Neuronal stem cell (in vitro differentiated cells): ENCODE results near the gene SMIM31.

Experiments
- DNase-seq: peaks from one replicate; pipeline ENCODE4 v3.0.0-alpha.2; 2013; ENCODE audit warnings: low spot score
- H2AFZ ChIP-seq: one replicate; pipeline ENCODE4 v1.6.1; 2013; ENCODE audit warnings: mild to moderate bottlenecking, low read length, inconsistent platforms
- H2AK5ac ChIP-seq: 2 replicates; pipeline ENCODE4 v1.6.1; 2013; ENCODE audit warnings: low read depth, mild to moderate bottlenecking, inconsistent platforms, low read length, moderate library complexity, mixed read lengths
- H2BK120ac ChIP-seq: 2 replicates; pipeline ENCODE4 v1.6.1; 2013; ENCODE audit warnings: low read depth, mild to moderate bottlenecking, inconsistent platforms, low read length, moderate library complexity, mixed read lengths
- H2BK12ac ChIP-seq: one replicate; pipeline ENCODE4 v1.6.1; 2013; ENCODE audit warnings: low read length, inconsistent platforms
- H2BK15ac ChIP-seq: 2 replicates; pipeline ENCODE4 v1.6.1; 2013; ENCODE audit warnings: mild to moderate bottlenecking, low read length, inconsistent platforms, mixed read lengths
- H2BK5ac ChIP-seq: one replicate; pipeline ENCODE4 v1.6.1; 2013; ENCODE audit warnings: inconsistent platforms, mild to moderate bottlenecking, low read length, moderate library complexity
- H3K14ac ChIP-seq: one replicate; pipeline ENCODE4 v1.6.1; 2013; ENCODE audit warnings: low read length, inconsistent platforms
- H3K18ac ChIP-seq: 2 replicates; pipeline ENCODE4 v1.6.1; 2013; ENCODE audit warnings: low read length, inconsistent platforms
- H3K23ac ChIP-seq: 2 replicates; pipeline ENCODE4 v1.6.1; 2013; ENCODE audit warnings: low read depth, mild to moderate bottlenecking, mixed read lengths, low read length, inconsistent platforms; ENCODE audit not compliant: poor library complexity
- H3K27ac ChIP-seq: replicated peaks from 3 replicates; pipeline ENCODE4 v1.5.1; 2013; ENCODE audit warnings: low read length, inconsistent platforms
- H3K27me3 ChIP-seq, 3 experiments: 2 replicates each; pipeline ENCODE4 v1.6.1; 2013; ENCODE audit warnings: low read length in 3 of 3, mild to moderate bottlenecking in 2 of 3, inconsistent platforms in 1 of 3, low read depth in 1 of 3, mixed read lengths in 1 of 3, moderate library complexity in 1 of 3; ENCODE audit not compliant: control insufficient read depth in 3 of 3, insufficient read depth in 3 of 3
- H3K36me3 ChIP-seq, 2 donors: replicated peaks in 1 of 2; 2 replicates each; pipeline ENCODE4 v1.6.1; 2013; ENCODE audit warnings: low read length in 2 of 2; ENCODE audit not compliant: control insufficient read depth in 2 of 2, insufficient read depth in 2 of 2
- H3K4ac ChIP-seq: 2 replicates; pipeline ENCODE4 v1.6.1; 2013; ENCODE audit warnings: inconsistent platforms, mild to moderate bottlenecking, low read length, moderate library complexity
- H3K4me1 ChIP-seq, 2 donors: 1 replicate in 1 of 2; 2 replicates in 1 of 2; pipeline ENCODE4 v1.6.1; 2013; ENCODE audit warnings: low read length in 2 of 2, low read depth in 1 of 2; ENCODE audit not compliant: control insufficient read depth in 2 of 2, insufficient read depth in 1 of 2
- H3K4me2 ChIP-seq: one replicate; pipeline ENCODE4 v1.6.1; 2013; ENCODE audit warnings: mild to moderate bottlenecking, low read length, inconsistent platforms; ENCODE audit not compliant: insufficient read depth, poor library complexity, severe bottlenecking
- H3K4me3 ChIP-seq, 2 donors: 2 replicates each; pipeline ENCODE4 v1.5.1; 2013; ENCODE audit warnings: low read length in 2 of 2, mild to moderate bottlenecking in 2 of 2, inconsistent platforms in 1 of 2, moderate library complexity in 1 of 2
- H3K79me1 ChIP-seq: one replicate; pipeline ENCODE4 v1.6.1; 2013; ENCODE audit warnings: low read depth, mild to moderate bottlenecking, inconsistent platforms, low read length, moderate library complexity
- H3K9ac ChIP-seq: one replicate; pipeline ENCODE4 v1.6.1; 2013; ENCODE audit warnings: mild to moderate bottlenecking, low read depth, low read length, inconsistent platforms; ENCODE audit not compliant: poor library complexity
- H3K9me3 ChIP-seq, 2 donors: replicated peaks in 1 of 2; 2 replicates each; pipeline versions ENCODE3 to v1.6.1; 2013; ENCODE audit warnings: low read length in 2 of 2, mild to moderate bottlenecking in 2 of 2, inconsistent platforms in 1 of 2, low read depth in 1 of 2, mixed read lengths in 1 of 2, moderate library complexity in 1 of 2; ENCODE audit not compliant: control insufficient read depth in 2 of 2, insufficient read depth in 1 of 2
- H4K8ac ChIP-seq: one replicate; pipeline ENCODE4 v1.6.1; 2013; ENCODE audit warnings: low read depth, mild to moderate bottlenecking, inconsistent platforms, low read length, moderate library complexity
- H4K91ac ChIP-seq: one replicate; pipeline ENCODE4 v1.6.1; 2013; ENCODE audit warnings: low read length, low read depth, mild to moderate bottlenecking, inconsistent platforms; ENCODE audit not compliant: poor library complexity
- WGBS, 2 donors: extraction: QIAGEN DNeasy Blood & Tissue Kit; methylation state at CpG; one replicate each; pipeline ENCODE4 v1.1.7; 2013; ENCODE audit warnings: missing lambda C conversion rate in 2 of 2, mixed read lengths in 1 of 2; ENCODE audit not compliant: insufficient read length in 2 of 2, insufficient replicate concordance in 1 of 2; ENCODE audit errors: extremely low coverage in 2 of 2; 5-methylcytosine and 5-hydroxymethylcytosine counted together

Gene SMIM31

GRCh38 chr4:164770010-164770724 lies 16.2 kb downstream of the SMIM31 start:
- Histone ChIP-seq H3K4me3 (no peak overlapping the region), H4K91ac (no peak overlapping the region), H2AFZ (no peak overlapping the region), H3K4ac (no peak overlapping the region), H3K36me3 (no peaks in the 10 kb centered on the region), H3K27ac (no peak overlapping the region), H3K9ac (no peak overlapping the region), H3K18ac (no peak overlapping the region), H2BK15ac (no peak overlapping the region), H2BK12ac (no peak overlapping the region), H2AK5ac (no peak overlapping the region), H3K27me3 (no peaks in the 10 kb centered on the region), H2BK5ac (no peak overlapping the region), H2BK120ac (no peak overlapping the region), H3K4me1 (peaks cover 0 to 3% of the 10 kb centered on the region in 2 donors), H3K4me2 (no peak overlapping the region), H4K8ac (no peak overlapping the region), H3K14ac (no peak overlapping the region), H3K9me3 (no peaks in the 10 kb centered on the region), H3K23ac (no peak overlapping the region), H3K79me1 (no peaks in the 10 kb centered on the region)
- no peak for DNase-seq
- WGBS, 2 donors = no CpG with 5 or more reads among the region's 4 CpGs

GRCh38 chr4:164771088-164771487 lies 17.2 kb downstream of the SMIM31 start:
- no peak overlapping the region for H2BK12ac ChIP-seq
- no peak overlapping the region for H3K4ac ChIP-seq
- H3K79me1 ChIP-seq = no peaks in the 10 kb centered on the region
- H2BK120ac ChIP-seq = no peak overlapping the region
- no peak overlapping the region for H3K18ac ChIP-seq
- no peak overlapping the region for H3K23ac ChIP-seq
- no peak overlapping the region for H4K8ac ChIP-seq
- H3K4me2 ChIP-seq = no peak overlapping the region
- no peak overlapping the region for H2BK15ac ChIP-seq
- peaks cover 0 to 4% of the 10 kb centered on the region in 2 donors for H3K4me1 ChIP-seq
- H4K91ac ChIP-seq = no peak overlapping the region
- no peak overlapping the region for H2AFZ ChIP-seq
- no peak overlapping the region for H3K4me3 ChIP-seq
- H3K9me3 ChIP-seq = no peaks in the 10 kb centered on the region
- DNase-seq = no peak
- no peak overlapping the region for H3K27ac ChIP-seq
- WGBS, 2 donors = no CpG with 5 or more reads among the region's 5 CpGs
- H3K27me3 ChIP-seq = no peaks in the 10 kb centered on the region
- H3K36me3 ChIP-seq = no peaks in the 10 kb centered on the region
- no peak overlapping the region for H2AK5ac ChIP-seq
- no peak overlapping the region for H3K14ac ChIP-seq
- no peak overlapping the region for H3K9ac ChIP-seq
- H2BK5ac ChIP-seq = no peak overlapping the region

GRCh38 chr4:164772076-164772475 lies 18.1 kb downstream of the SMIM31 start:
- no peak overlapping the region for H3K4me3 ChIP-seq
- H4K8ac ChIP-seq = no peak overlapping the region
- H3K79me1 ChIP-seq = no peaks in the 10 kb centered on the region
- H2BK15ac ChIP-seq = no peak overlapping the region
- no peak overlapping the region for H3K4me2 ChIP-seq
- no peak overlapping the region for H3K9ac ChIP-seq
- H3K27me3 ChIP-seq = no peaks in the 10 kb centered on the region
- no peak overlapping the region for H2AK5ac ChIP-seq
- no peak overlapping the region for H2AFZ ChIP-seq
- no peak overlapping the region for H3K14ac ChIP-seq
- DNase-seq = no peak
- H2BK5ac ChIP-seq = no peak overlapping the region
- H2BK120ac ChIP-seq = no peak overlapping the region
- peaks cover 0 to 4% of the 10 kb centered on the region in 2 donors for H3K4me1 ChIP-seq
- no peak overlapping the region for H3K4ac ChIP-seq
- H4K91ac ChIP-seq = no peak overlapping the region
- WGBS, 2 donors = no CpG with 5 or more reads among the region's 7 CpGs
- H3K23ac ChIP-seq = no peak overlapping the region
- H3K18ac ChIP-seq = no peak overlapping the region
- H3K27ac ChIP-seq = no peak overlapping the region
- no peaks in the 10 kb centered on the region for H3K36me3 ChIP-seq
- no peaks in the 10 kb centered on the region for H3K9me3 ChIP-seq
- H2BK12ac ChIP-seq = no peak overlapping the region

GRCh38 chr4:164779080-164779479 lies 25.1 kb downstream of the SMIM31 start:
- Histone ChIP-seq H3K36me3 (no peaks in the 10 kb centered on the region), H3K9me3 (no peaks in the 10 kb centered on the region), H3K14ac (no peak overlapping the region), H3K27ac (no peak overlapping the region), H2BK15ac (no peak overlapping the region), H2BK120ac (no peak overlapping the region), H3K4ac (no peak overlapping the region), H2BK5ac (no peak overlapping the region), H2AK5ac (no peak overlapping the region), H3K23ac (no peak overlapping the region), H3K27me3 (no peaks in the 10 kb centered on the region), H4K91ac (no peak overlapping the region), H2BK12ac (no peak overlapping the region), H2AFZ (no peak overlapping the region), H3K79me1 (no peaks in the 10 kb centered on the region), H4K8ac (no peak overlapping the region), H3K9ac (no peak overlapping the region), H3K4me2 (no peak overlapping the region), H3K18ac (no peak overlapping the region), H3K4me1 (peaks cover 0 to 6% of the 10 kb centered on the region in 2 donors), H3K4me3 (no peak overlapping the region)
- DNase-seq = no peak
- WGBS, 2 donors = no CpG with 5 or more reads among the region's 7 CpGs
